ENCODE measurements around the gene TMEM208. TPM values are rescaled to one million over a fixed set of nuclear protein-coding genes. Genes with fewer than 3 reads are reported as not detected.

Gene TMEM208
- total RNA-seq, 2 experiments from 2014 or later, result 39.6 to 39.7 TPM

DNA sequence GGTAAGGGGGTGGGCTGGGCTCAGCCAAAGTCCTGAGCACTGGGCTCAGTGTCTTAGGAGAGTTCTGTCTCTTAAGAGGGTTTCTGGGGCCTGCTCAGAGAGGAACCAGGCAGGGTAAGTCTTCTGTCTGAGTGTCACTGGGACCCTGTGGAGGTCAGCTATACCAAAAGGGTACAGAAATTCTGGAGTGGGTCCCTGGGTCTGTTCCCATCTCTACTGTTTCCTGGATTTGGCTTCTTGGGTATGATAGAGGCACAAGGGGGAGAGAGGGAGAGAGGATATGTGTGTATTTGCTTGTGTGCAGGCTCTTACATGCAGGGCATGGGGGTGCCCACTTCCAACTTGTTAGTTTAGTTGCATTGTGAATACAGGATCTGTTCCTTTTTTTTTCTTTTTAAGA lies 33.4 kb upstream of the TMEM208 start:
- H3K9me3 Mint-ChIP-seq, result no peaks in the 10 kb centered on the region
- POLR2A ChIA-PET, result interaction anchor here (1.0 to 3.1 kb wide), 12 partner anchors 16 to 218 kb away, joined by 4 to 18 read pairs (median 7); partner anchors contain the start of genes FBXL8, TMEM208 and TRADD
- CTCF ChIA-PET, result interaction anchor here (0.6 to 2.2 kb wide), 9 partner anchors 18 to 246 kb away, joined by 3 to 7 read pairs (median 5); partner anchors contain the start of genes FBXL8, TMEM208 and TRADD
- no peak for DNase-seq
- peak overlapping the region; percentile 86 for H3K4me3 Mint-ChIP-seq
- H3K36me3 Mint-ChIP-seq (ENCODE audit: low read depth), result peaks cover 55% of the 10 kb centered on the region
- H3K27ac Mint-ChIP-seq, result peak overlapping the region; percentile 83
- peaks cover 53% of the 10 kb centered on the region for H3K4me1 Mint-ChIP-seq
- no peaks in the 10 kb centered on the region for H3K27me3 Mint-ChIP-seq

DNA sequence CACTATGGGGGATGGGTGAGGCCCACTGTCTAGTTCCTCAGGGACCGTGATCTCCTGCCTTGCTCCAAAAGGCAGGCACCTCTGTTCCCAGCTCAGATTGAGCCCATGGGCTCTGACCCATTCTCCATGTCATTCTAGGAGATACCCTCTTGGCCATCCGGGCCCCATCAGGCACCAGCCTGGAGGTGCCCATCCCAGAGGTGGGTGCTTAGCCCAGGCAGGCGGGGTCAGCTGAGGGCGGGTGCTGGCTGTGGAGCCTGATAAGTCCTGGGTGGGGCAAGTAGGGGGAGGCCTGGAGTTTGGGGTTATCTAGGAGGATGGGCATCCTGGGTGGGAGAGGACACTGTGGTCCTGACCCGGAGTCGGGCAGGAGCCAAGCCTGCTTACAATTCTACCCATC lies 32.7 kb upstream of the TMEM208 start:
- peaks cover 53% of the 10 kb centered on the region for H3K4me1 Mint-ChIP-seq
- no peaks in the 10 kb centered on the region for H3K9me3 Mint-ChIP-seq
- no peaks in the 10 kb centered on the region for H3K27me3 Mint-ChIP-seq
- H3K4me3 Mint-ChIP-seq, result peak overlapping the region; percentile 86
- no peak for DNase-seq
- peak overlapping the region; percentile 83 for H3K27ac Mint-ChIP-seq
- ChIA-PET POLR2A (interaction anchor here (1.4 to 3.1 kb wide), 3 partner anchors 15 to 34 kb away, joined by 5 to 16 read pairs (median 14); partner anchors contain the start of genes FBXL8, TMEM208 and TRADD), CTCF (interaction anchor here (0.6 to 2.2 kb wide), 4 partner anchors 24 to 108 kb away, joined by 3 to 5 read pairs (median 4); no protein-coding TSS in a partner anchor)
- H3K36me3 Mint-ChIP-seq (ENCODE audit: low read depth), result peaks cover 56% of the 10 kb centered on the region

DNA sequence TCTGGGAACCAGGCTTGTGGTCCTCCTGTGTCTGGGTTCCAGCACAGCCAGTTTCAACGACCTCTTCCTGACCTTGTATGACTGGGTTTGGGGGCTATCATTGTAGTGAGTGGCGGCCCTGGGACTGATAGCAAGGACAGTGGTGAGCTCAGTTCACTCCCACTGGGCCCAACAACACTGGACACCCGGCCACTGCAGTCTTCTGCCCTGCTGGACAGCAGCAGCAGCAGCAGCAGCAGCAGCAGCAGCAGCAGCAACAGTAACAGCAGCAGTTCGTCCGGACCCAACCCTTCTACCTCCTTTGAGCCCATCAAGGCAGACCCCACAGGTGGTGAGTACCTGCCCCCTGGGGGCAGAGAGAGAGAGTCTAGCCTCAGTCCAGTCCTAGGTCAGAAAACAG lies 31.3 kb upstream of the TMEM208 start:
- ChIA-PET CTCF (no interaction called here), POLR2A (interaction anchor here (1.2 kb wide), 1 partner anchor 35 kb away, joined by 3 read pairs; no protein-coding TSS in a partner anchor)
- H3K36me3 Mint-ChIP-seq (ENCODE audit: low read depth), result peaks cover 62% of the 10 kb centered on the region
- H3K27me3 Mint-ChIP-seq, result no peaks in the 10 kb centered on the region
- peak overlapping the region; percentile 21 for H3K27ac Mint-ChIP-seq
- H3K4me3 Mint-ChIP-seq, result no peak overlapping the region
- peaks cover 53% of the 10 kb centered on the region for H3K4me1 Mint-ChIP-seq
- no peak for DNase-seq
- H3K9me3 Mint-ChIP-seq, result no peaks in the 10 kb centered on the region

DNA sequence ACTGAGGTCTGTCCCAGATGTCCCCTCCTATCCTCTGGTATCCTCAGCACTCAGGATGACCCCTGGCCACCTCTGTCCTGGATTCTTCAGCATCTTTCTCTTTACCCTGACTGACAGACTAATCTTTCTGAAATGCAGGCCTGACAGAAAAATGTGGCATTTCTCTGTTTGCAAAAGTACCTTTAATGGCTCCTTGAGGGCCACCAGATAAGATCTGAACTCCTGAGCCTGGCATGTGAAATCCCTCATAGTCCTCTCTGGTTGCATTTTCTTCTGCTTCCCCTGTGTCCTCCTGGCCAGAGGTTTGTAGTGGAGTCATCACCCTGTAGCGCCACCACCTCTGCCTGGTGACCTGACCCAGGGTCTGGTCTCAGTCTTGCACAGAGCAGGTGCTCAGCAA lies 30.0 kb upstream of the TMEM208 start:
- Mint-ChIP-seq H3K36me3 (ENCODE audit: low read depth) (peaks cover 65% of the 10 kb centered on the region), H3K27ac (no peak overlapping the region), H3K9me3 (no peaks in the 10 kb centered on the region), H3K4me1 (peaks cover 46% of the 10 kb centered on the region), H3K4me3 (no peak overlapping the region), H3K27me3 (no peaks in the 10 kb centered on the region)
- CTCF ChIA-PET, result interaction anchor here (1.2 to 2.8 kb wide), 4 partner anchors 11 to 81 kb away, joined by 3 to 12 read pairs (median 7); partner anchors contain the start of gene TMEM208
- POLR2A ChIA-PET, result interaction anchor here (1.1 to 1.6 kb wide), 3 partner anchors 9 to 48 kb away, joined by 3 to 8 read pairs (median 3); partner anchors contain the start of gene TMEM208
- DNase-seq, result no peak

DNA sequence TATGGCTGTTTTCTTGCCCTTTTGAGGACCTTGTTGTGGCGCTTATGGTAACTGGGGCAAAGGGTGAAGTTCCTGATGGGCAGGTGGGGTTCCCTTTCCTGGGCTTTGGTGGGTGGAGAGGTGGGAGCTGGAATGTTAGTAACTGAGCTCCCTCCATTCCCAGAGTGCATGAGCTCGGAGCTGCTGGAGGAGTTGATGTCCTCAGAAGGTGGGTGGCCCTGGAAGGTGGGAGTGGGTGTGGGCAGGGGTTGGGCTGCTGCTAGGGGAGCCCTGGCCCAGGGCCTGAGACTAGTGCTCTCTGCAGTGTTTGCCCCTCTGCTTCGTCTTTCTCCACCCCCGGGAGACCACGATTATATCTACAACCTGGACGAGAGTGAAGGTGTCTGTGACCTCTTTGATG lies 29.2 kb upstream of the TMEM208 start:
- no peaks in the 10 kb centered on the region for H3K27me3 Mint-ChIP-seq
- ChIA-PET POLR2A (interaction anchor here (0.7 to 1.7 kb wide), 8 partner anchors 8 to 284 kb away, joined by 3 to 8 read pairs (median 4); partner anchors contain the start of genes ATP6V0D1, FBXL8, TMEM208 and TRADD), CTCF (interaction anchor here (0.6 to 2.8 kb wide), 16 partner anchors 9 to 574 kb away, joined by 3 to 12 read pairs (median 4); partner anchors contain the start of genes FHOD1, SLC9A5 and TMEM208)
- H3K9me3 Mint-ChIP-seq, result no peaks in the 10 kb centered on the region
- H3K36me3 Mint-ChIP-seq (ENCODE audit: low read depth), result peaks cover 65% of the 10 kb centered on the region
- no peak overlapping the region for H3K27ac Mint-ChIP-seq
- H3K4me3 Mint-ChIP-seq, result no peak overlapping the region
- peaks cover 41% of the 10 kb centered on the region for H3K4me1 Mint-ChIP-seq
- no peak for DNase-seq

DNA sequence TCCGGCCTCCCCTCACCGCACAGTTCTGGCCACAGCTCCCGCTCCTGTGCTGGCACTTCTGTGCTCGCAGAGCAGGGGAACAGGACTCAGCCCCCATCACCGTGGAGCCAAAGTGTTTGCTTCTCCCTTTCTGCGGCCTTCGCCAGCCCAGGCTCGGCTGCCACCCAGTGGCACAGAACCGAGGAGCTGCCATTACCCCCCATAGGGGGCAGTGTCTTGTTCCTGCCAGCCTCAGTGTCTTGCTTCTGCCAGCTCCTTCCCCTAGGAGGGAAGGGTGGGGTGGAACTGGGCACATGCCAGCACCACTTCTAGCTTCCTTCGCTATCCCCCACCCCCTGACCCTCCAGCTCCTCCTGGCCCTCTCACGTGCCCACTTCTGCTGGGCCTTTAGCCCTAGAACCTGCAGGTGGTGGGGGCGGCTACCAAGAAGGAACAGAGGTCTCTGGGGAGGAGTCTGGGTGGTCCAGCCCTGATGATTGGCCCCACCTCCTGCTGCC lies 28.6 kb upstream of the TMEM208 start:
- Mint-ChIP-seq H3K27ac (no peak overlapping the region), H3K36me3 (ENCODE audit: low read depth) (peaks cover 59% of the 10 kb centered on the region), H3K4me3 (no peak overlapping the region), H3K9me3 (no peaks in the 10 kb centered on the region), H3K4me1 (peaks cover 35% of the 10 kb centered on the region), H3K27me3 (no peaks in the 10 kb centered on the region)
- POLR2A ChIA-PET, result interaction anchor here (0.7 to 1.7 kb wide), 8 partner anchors 7 to 283 kb away, joined by 3 to 8 read pairs (median 4); partner anchors contain the start of genes ATP6V0D1, FBXL8, TMEM208 and TRADD
- CTCF ChIA-PET, result interaction anchor here (0.6 to 2.8 kb wide), 18 partner anchors 9 to 573 kb away, joined by 3 to 12 read pairs (median 4); partner anchors contain the start of genes FHOD1, SLC9A5 and TMEM208
- no peak for DNase-seq

DNA sequence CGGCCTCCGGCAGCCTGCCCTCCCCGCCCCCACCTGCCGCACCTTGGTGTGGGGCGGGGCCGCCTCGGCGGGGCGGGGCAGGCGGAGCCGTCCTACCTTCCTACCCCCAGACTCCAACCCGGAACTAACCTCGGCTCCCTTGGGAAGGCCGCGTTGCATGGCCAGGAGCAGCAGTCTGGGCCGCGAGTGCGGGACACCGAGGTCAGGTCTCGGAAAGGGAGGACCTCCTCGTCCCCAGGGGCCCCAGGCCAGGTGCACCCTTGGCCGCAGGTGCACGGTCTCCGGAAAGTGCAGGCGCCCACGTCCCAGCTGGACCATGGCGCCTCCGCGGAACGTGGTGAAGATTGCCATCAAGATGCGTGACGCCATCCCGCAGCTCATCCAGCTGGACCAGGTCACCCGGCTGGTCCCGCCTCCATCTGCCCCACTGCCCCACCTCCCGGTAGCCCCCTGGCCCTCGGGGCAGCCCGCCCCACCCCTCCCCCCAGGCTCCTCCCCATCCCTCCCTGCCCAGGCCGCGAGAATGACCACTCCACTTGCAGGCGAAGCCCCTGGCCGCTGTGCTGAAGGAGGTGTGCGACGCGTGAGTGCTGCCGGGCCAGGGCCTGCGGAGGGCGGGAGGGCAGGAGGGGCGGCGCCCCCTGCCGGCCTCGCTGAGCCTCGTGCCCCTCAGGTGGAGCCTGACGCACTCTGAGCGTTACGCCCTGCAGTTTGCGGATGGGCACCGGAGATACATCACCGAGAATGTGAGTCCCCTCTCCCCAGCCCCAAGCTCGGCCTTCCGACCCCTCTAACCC lies 27.7 kb upstream of the TMEM208 start, which contains the start of gene ELMO3:
Gene ELMO3, plus strand, starts transcription at position 121 of the 797 bp plus-strand sequence. Its CDS starts 196 bp downstream, at position 317.
- H3K27ac Mint-ChIP-seq, result no peak within 1 kb of the TSS
- ChIA-PET POLR2A (interaction anchor here (1.7 kb wide), 1 partner anchor 42 kb away, joined by 5 read pairs; no protein-coding TSS in a partner anchor), CTCF (interaction anchor here (0.9 to 1.7 kb wide), 4 partner anchors 12 to 45 kb away, joined by 3 to 7 read pairs (median 4); no protein-coding TSS in a partner anchor)
- H3K36me3 Mint-ChIP-seq (ENCODE audit: low read depth), result peaks cover 54% of the 10 kb centered on the region
- no peak for DNase-seq
- H3K4me3 Mint-ChIP-seq, result no peak within 1 kb of the TSS
- H3K4me1 Mint-ChIP-seq, result peaks cover 26% of the 10 kb centered on the region
- no peaks in the 10 kb centered on the region for H3K27me3 Mint-ChIP-seq
- no peaks in the 10 kb centered on the region for H3K9me3 Mint-ChIP-seq

DNA sequence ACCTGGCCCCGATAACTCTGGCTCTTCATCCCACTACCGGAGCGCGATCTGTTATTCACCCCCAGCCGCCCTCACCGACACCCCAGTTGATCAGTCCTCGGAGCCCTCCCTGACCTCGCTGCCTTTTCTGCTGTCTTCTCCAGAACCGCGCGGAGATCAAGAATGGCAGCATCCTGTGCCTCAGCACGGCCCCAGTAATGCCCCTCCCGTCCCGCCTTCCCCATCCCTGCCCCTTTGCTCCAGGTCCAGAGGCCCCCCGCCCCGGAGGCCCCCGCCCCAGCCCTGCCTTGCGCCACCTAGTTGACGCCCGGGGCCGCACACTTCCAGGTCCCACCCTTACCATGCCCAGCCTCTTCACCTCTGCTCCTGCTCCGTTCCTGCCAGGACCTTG lies 27.1 kb upstream of the TMEM208 start:
- ChIA-PET CTCF (no interaction called here), POLR2A (no interaction called here)
- peaks cover 24% of the 10 kb centered on the region for H3K4me1 Mint-ChIP-seq
- H3K4me3 Mint-ChIP-seq, result no peak overlapping the region
- no peaks in the 10 kb centered on the region for H3K9me3 Mint-ChIP-seq
- H3K36me3 Mint-ChIP-seq (ENCODE audit: low read depth), result peaks cover 50% of the 10 kb centered on the region
- no peaks in the 10 kb centered on the region for H3K27me3 Mint-ChIP-seq
- H3K27ac Mint-ChIP-seq, result no peak overlapping the region
- DNase-seq, result no peak

DNA sequence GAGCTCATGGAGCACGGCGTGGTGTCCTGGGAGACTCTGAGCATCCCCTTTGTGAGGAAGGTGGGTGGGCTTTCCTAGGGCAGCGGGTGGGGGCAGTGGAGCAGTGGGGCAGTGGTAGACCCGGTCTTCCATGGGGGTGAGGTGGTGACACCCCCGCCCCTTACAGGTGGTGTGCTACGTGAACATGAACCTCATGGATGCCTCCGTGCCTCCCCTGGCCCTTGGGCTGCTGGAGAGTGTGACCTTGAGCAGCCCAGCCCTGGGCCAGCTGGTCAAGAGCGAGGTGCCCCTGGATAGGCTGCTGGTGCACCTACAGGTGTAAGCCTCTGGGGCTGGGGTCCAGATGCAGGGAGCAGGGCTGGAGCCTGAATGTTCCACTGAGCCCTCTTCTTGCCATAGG lies 26.4 kb upstream of the TMEM208 start:
- CTCF ChIA-PET, result no interaction called here
- Mint-ChIP-seq H3K9me3 (no peaks in the 10 kb centered on the region), H3K27ac (no peak overlapping the region), H3K27me3 (no peaks in the 10 kb centered on the region), H3K36me3 (ENCODE audit: low read depth) (peaks cover 43% of the 10 kb centered on the region), H3K4me1 (peaks cover 17% of the 10 kb centered on the region), H3K4me3 (no peak overlapping the region)
- POLR2A ChIA-PET, result no interaction called here
- no peak for DNase-seq

DNA sequence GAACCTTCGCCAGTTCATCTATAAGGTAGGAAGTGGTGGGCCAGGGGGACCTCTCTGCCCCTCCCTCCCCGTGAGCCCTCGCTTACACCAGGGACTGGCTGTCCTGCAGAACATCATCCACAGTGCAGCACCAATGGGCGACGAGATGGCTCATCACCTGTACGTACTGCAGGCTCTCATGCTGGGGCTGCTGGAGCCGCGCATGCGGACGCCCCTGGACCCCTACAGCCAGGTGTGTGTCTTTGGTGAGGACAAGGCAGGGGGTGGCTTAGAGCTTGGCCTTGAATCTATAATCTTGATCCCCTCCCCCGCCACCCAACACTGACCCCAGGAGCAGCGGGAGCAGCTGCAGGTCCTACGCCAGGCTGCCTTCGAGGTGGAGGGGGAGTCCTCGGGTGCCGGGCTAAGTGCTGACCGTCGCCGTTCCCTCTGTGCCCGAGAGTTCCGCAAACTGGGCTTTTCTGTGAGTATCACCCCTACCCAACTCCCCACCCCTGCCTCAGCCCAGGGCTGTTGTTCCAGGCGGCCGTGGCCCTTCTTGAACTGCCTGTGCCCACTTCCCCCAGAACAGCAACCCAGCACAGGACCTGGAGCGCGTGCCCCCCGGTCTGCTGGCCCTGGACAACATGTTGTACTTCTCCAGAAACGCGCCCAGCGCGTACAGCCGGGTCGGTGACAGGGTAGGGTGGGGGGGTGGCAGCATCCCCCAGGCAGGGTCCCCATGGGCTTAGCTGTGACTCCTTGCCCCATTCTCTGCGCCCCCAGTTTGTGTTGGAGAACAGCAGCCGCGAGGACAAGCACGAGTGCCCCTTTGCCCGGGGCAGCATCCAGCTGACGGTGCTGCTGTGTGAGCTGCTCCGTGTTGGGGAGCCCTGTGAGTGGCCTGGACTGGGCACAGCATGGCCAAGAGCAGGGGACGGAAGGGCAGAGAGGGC lies 25.3 kb upstream of the TMEM208 start:
- H3K4me3 Mint-ChIP-seq, result no peak overlapping the region
- CTCF ChIA-PET, result no interaction called here

DNA sequence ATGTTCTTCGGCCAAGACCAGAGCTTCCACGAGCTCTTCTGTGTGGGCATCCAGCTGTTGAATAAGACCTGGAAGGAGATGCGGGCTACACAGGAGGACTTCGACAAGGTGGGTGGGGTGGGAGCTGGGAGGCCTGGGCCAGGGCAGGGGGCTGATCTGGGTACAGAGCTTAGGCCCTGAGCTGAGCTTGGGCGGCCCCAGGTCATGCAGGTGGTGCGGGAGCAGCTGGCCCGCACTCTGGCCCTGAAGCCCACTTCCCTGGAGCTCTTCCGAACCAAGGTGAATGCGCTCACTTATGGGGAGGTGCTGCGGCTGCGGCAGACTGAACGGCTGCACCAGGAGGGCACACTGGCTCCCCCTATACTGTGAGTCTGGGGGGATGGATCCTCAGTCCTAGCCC lies 24.5 kb upstream of the TMEM208 start:
- no peak overlapping the region for H3K4me3 Mint-ChIP-seq
- H3K9me3 Mint-ChIP-seq, result no peaks in the 10 kb centered on the region
- no peak overlapping the region for H3K27ac Mint-ChIP-seq
- H3K4me1 Mint-ChIP-seq, result peaks cover 3% of the 10 kb centered on the region
- CTCF ChIA-PET, result no interaction called here
- POLR2A ChIA-PET, result interaction anchor here (0.5 to 1.2 kb wide), 4 partner anchors 10 to 24 kb away, joined by 3 read pairs; partner anchors contain the start of gene E2F4
- no peaks in the 10 kb centered on the region for H3K27me3 Mint-ChIP-seq
- H3K36me3 Mint-ChIP-seq (ENCODE audit: low read depth), result peaks cover 34% of the 10 kb centered on the region
- no peak for DNase-seq

More for the DNA sequence above, 25.3 kb upstream of the TMEM208 start:
- POLR2A ChIA-PET, result interaction anchor here (0.7 to 1.2 kb wide), 3 partner anchors 9 to 17 kb away, joined by 3 read pairs; partner anchors contain the start of gene E2F4
- H3K9me3 Mint-ChIP-seq, result no peaks in the 10 kb centered on the region
- no peaks in the 10 kb centered on the region for H3K27me3 Mint-ChIP-seq
- no peak overlapping the region for H3K27ac Mint-ChIP-seq
- peaks cover 6% of the 10 kb centered on the region for H3K4me1 Mint-ChIP-seq
- peaks cover 39% of the 10 kb centered on the region for H3K36me3 Mint-ChIP-seq (ENCODE audit: low read depth)
- DNase-seq, result no peak

DNA sequence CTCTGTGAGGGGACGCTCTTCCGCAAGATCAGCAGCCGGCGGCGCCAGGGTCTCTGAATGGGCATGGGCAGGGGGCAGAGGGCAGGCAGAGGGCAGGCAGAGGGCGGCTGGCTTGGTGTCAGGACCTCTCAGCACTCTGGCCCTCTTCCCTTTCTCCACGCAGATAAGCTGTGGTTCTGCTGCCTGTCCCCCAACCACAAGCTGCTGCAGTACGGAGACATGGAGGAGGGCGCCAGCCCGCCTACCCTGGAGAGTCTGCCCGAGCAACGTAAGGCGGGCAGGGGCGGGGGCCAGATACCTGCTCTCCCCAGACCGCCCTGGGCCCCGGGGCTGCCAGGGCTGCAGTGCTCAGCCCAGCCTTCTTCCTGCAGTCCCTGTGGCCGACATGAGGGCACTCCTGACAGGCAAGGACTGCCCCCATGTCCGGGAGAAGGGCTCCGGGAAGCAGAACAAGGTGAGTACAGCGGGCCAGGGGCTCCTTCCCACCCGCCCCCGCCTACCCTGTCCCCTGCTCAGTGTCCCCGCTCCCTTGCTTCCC lies 23.9 kb upstream of the TMEM208 start:
- POLR2A ChIA-PET, result interaction anchor here (0.5 to 1.2 kb wide), 4 partner anchors 10 to 23 kb away, joined by 3 read pairs; partner anchors contain the start of gene E2F4
- DNase-seq, result no peak
- no peak overlapping the region for H3K27ac Mint-ChIP-seq
- no peaks in the 10 kb centered on the region for H3K27me3 Mint-ChIP-seq
- H3K36me3 Mint-ChIP-seq (ENCODE audit: low read depth), result peaks cover 29% of the 10 kb centered on the region
- peaks cover 3% of the 10 kb centered on the region for H3K4me1 Mint-ChIP-seq
- H3K9me3 Mint-ChIP-seq, result no peaks in the 10 kb centered on the region
- CTCF ChIA-PET, result no interaction called here
- no peak overlapping the region for H3K4me3 Mint-ChIP-seq
